HEK293T (cell line): Measurements from ENCODE around the gene MICALL2.

Experiments used
- CTCF ChIA-PET: fragments of 350-600 bp; formaldehyde crosslinking; extraction: SDS; loops from one replicate; lab custom pipeline; 2021; ENCODE audit warnings: antibody characterized with exemption, inconsistent platforms; lab: Yijun Ruan, JAX
- POLR2A ChIA-PET: fragments of 350-600 bp; formaldehyde crosslinking; extraction: SDS; loops from one replicate; lab custom pipeline; 2020; ENCODE audit warnings: antibody characterized with exemption, inconsistent platforms; lab: Yijun Ruan, JAX
- DNase-seq: peaks from one replicate; pipeline ENCODE4 v3.0.0; 2012; ENCODE audit warnings: mixed read lengths; ENCODE audit errors: extremely low spot score
- ARNT ChIP-seq: fragments of 450-650 bp; IDR thresholded peaks from 2 replicates; pipeline ENCODE4 v1.6.1; 2017; ENCODE audit warnings: mild to moderate bottlenecking
- BHLHE40 ChIP-seq: fragments of 450-650 bp; IDR thresholded peaks from 2 replicates; pipeline ENCODE4 v1.6.1; 2016; ENCODE audit warnings: mild to moderate bottlenecking, moderate library complexity, borderline replicate concordance
- CTBP1 ChIP-seq: fragments of 450-650 bp; IDR thresholded peaks from 2 replicates; pipeline ENCODE4 v1.6.1; 2016; ENCODE audit warnings: borderline replicate concordance
- ELF4 ChIP-seq: fragments of 450-650 bp; IDR thresholded peaks from 2 replicates; pipeline ENCODE4 v1.6.1; 2017; ENCODE audit warnings: antibody characterized with exemption
- FOXA1 ChIP-seq: fragments of 450-650 bp; IDR thresholded peaks from 2 replicates; pipeline ENCODE4 v1.6.1; 2016; ENCODE audit warnings: mild to moderate bottlenecking
- FOXK2 ChIP-seq: fragments of 450-650 bp; IDR thresholded peaks from 2 replicates; pipeline ENCODE4 v1.6.1; 2016; ENCODE audit warnings: mild to moderate bottlenecking
- FOXM1 ChIP-seq: fragments of 450-650 bp; IDR thresholded peaks from 2 replicates; pipeline ENCODE4 v1.6.1; 2017; ENCODE audit warnings: mild to moderate bottlenecking, borderline replicate concordance
- HDGF ChIP-seq: fragments of 450-650 bp; IDR thresholded peaks from 2 replicates; pipeline ENCODE4 v1.6.1; 2017; ENCODE audit warnings: antibody characterized with exemption, borderline replicate concordance
- L3MBTL2 ChIP-seq: fragments of 450-650 bp; conservative IDR thresholded peaks from 2 replicates; pipeline ENCODE4 v1.6.1; 2016; ENCODE audit warnings: mild to moderate bottlenecking
- LEF1 ChIP-seq: fragments of 450-650 bp; IDR thresholded peaks from 2 replicates; pipeline ENCODE4 v1.6.1; 2017; ENCODE audit warnings: mild to moderate bottlenecking, borderline replicate concordance
- NFRKB ChIP-seq: fragments of 450-650 bp; IDR thresholded peaks from 2 replicates; pipeline ENCODE4 v1.6.1; 2016; ENCODE audit warnings: mild to moderate bottlenecking, moderate library complexity
- SP1 ChIP-seq: fragments of 450-650 bp; IDR thresholded peaks from 2 replicates; pipeline ENCODE4 v1.6.1; 2017
- SUZ12 ChIP-seq: fragments of 450-650 bp; IDR thresholded peaks from 2 replicates; pipeline ENCODE4 v1.6.1; 2016; ENCODE audit warnings: mild to moderate bottlenecking
- TARDBP ChIP-seq: fragments of 450-650 bp; IDR thresholded peaks from 2 replicates; pipeline ENCODE4 v1.6.1; 2016
- ZNF384 ChIP-seq: fragments of 450-650 bp; IDR thresholded peaks from 2 replicates; pipeline ENCODE4 v1.6.1; 2016
- TF ChIP-seq, protein P1 (sequence below): fragments of 450-650 bp; IDR thresholded peaks from 2 replicates; pipeline ENCODE4 v1.6.1; 2016

MICALL2 gene

DNA sequence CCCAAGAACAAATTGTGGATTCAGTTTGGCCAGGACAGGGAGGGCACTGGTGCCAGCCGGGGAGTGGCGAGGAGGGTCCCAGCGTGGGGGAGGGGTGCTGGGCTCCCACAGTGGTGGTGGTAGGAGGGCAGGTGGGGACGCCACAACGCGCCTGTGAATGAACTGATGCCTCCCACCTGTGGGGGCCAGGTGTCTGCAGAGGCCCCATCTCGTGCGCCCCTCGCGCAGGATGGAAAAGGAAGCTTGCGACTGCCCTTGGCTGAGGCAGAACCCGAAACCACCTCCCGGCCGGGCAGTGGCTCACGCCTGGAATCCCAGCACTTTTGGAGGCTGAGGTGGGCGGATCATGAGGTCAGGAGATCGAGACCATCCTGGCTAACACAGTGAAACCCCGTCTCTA is 72.0 kb downstream of the MICALL2 start:
- no peak for DNase-seq
- ChIA-PET CTCF (no interaction called here), POLR2A (no interaction called here)
- TF ChIP-seq SP1 (no peak), CTBP1 (no peak), BHLHE40 (no peak), FOXK2 (no peak), NFRKB (no peak), HDGF (no peak), ARNT (no peak), ZNF384 (no peak), SUZ12 (no peak), L3MBTL2 (no peak), LEF1 (no peak), FOXA1 (no peak), FOXM1 (no peak), ELF4 (no peak), TARDBP (no peak)
- TF ChIP-seq, protein P1, sequence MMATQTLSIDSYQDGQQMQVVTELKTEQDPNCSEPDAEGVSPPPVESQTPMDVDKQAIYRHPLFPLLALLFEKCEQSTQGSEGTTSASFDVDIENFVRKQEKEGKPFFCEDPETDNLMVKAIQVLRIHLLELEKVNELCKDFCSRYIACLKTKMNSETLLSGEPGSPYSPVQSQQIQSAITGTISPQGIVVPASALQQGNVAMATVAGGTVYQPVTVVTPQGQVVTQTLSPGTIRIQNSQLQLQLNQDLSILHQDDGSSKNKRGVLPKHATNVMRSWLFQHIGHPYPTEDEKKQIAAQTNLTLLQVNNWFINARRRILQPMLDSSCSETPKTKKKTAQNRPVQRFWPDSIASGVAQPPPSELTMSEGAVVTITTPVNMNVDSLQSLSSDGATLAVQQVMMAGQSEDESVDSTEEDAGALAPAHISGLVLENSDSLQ = no peak

DNA sequence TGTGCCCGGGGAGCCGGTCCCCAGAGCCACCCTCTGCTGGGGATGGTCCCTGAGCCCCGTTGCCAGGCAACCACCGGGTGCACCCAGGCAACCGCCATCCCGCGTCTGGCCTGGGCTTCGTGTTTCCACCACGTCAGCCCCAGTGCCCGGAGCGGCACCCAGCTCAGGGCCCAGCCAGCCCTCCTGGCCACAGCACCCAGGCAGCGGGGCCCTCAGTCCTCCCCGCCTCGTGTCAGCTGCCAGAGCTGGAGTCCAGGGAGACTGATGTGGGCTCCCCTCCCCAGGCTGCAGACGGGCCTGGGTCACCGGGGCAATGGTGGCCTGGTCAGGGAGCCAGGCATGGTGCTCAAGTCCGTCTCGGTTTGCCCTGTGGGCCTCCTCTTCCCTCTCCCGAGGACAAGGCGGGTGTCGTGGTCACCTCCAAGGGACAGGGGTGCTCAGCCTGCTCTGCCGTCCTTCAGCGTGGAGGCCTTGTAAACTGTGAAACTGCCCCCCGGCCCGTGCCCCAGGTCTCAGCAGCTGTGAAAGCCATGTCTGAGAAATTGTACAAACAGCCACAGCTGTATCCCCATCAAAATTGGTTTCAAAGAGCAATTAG is 72.5 kb downstream of the MICALL2 start:
- POLR2A ChIA-PET = no interaction called here
- CTCF ChIA-PET = no interaction called here
- TF ChIP-seq ARNT (no peak), CTBP1 (no peak), L3MBTL2 (no peak), BHLHE40 (no peak), NFRKB (no peak), SUZ12 (no peak), ELF4 (no peak), SP1 (no peak), FOXM1 (no peak), ZNF384 (no peak), FOXK2 (no peak), FOXA1 (no peak), LEF1 (no peak), HDGF (no peak), TARDBP (no peak)
- TF ChIP-seq, protein P1 = no peak
- DNase-seq = no peak

DNA sequence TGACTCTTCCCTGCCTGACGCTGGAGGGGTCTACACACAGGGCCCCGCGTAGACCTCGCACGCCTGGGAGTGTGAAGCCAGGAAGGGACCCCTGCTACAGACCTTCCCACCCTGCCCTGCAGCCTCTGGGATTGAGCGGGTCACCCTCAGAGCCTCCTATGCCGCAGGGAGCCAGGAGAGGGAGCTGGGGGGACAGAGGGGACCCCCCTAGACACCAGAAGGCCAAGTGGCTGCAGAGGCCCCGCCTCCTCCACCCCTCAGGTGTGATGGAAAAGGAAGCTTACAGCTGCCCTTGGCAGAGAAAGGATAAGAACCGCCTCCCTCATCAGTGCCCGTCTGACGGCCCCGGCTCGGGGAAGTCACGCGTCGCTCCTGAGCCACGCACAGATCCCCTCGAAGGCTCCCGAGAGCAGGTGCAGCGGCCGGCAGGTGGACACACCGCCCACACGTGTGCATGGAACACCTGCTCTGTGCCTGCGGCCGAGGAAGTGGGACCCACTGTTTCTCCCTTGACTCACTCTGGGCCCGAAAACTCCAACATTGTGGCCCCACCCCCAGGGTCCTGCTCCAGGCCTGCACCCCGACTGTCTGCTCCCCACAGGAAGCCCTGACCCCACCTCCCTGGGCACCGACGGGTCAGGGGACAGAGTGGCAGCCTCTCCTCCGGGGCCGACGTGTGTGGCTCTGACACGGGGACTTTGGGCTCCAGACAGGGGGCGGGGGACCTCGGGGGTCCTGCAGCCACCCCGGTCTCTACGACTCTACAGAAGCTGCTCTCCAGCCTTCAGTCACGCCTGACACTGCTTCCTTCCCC is 73.3 kb downstream of the MICALL2 start:
- no peak for DNase-seq
- CTCF ChIA-PET = no interaction called here
- POLR2A ChIA-PET = no interaction called here
- TF ChIP-seq FOXK2 = no peak
- TF ChIP-seq ZNF384 = no peak
- no peak for TF ChIP-seq SUZ12
- TF ChIP-seq NFRKB = no peak

DNA sequence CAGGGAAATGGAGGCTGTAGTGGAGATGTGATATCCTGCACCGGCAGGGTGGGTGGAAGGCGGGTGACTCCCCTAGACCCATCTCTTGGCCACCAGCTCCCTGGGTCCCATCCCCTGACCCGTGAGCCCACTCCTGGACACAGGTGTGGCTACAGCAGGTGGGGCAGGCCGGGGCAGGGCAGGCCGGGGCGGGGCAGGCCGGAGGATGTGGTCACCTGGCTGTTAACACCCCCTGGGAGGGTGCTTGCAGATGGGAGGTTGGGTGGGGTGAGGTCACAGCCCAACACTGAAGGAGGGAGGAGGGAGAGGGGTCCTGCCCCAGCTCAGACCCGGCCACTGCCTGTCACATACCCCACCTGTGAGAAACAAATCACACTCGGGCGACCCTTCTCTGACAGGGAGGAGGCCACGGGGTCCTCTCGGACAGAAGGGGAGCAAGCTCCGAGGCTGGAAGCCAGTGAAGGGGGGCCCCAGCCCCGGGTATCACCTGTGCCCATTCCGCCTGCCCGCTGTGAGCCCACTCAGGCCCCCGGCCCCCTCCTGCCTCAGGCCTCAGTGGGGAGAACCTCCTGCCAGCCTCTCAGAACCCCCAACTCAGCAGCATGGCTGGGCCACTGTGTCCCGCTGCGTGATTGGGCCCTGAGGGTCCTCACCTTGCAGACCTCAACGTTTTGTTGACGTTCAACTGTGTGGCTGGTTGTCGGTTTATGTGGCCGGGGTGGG is 74.0 kb downstream of the MICALL2 start:
- CTCF ChIA-PET = no interaction called here
- TF ChIP-seq BHLHE40 (no peak), ARNT (no peak), LEF1 (no peak), FOXM1 (no peak), FOXK2 (no peak), HDGF (no peak), L3MBTL2 (no peak), ZNF384 (no peak), CTBP1 (no peak), FOXA1 (no peak)
- TF ChIP-seq, protein P1 = no peak
- no peak for DNase-seq
- POLR2A ChIA-PET = no interaction called here
